H9 (cell line): ENCODE data around the gene CHRNA9. TPM values are rescaled to one million over a fixed set of nuclear protein-coding genes. Genes with fewer than 3 reads are reported as not detected.
"Not testable (repeated sequence)": the region's sequence is repeated elsewhere in the genome, so short reads cannot be mapped to it uniquely, and the experiment has no call there.

ENCODE experiments used
- DNase-seq: peaks from one replicate; pipeline ENCODE4 v3.0.0-alpha.2; 2017
- H2AFZ ChIP-seq: one replicate; pipeline ENCODE4 v1.6.1; 2013; ENCODE audit warnings: mild to moderate bottlenecking, low read length, control low read depth, moderate library complexity
- H2AK5ac ChIP-seq: 2 replicates; pipeline ENCODE4 v1.6.1; 2013; ENCODE audit warnings: low read length, control low read depth, mixed read lengths; ENCODE audit not compliant: insufficient read length
- H2BK120ac ChIP-seq: one replicate; pipeline ENCODE4 v1.6.1; 2013; ENCODE audit warnings: low read depth, mild to moderate bottlenecking, low read length, control low read depth, inconsistent platforms; ENCODE audit not compliant: poor library complexity, severe bottlenecking
- H2BK12ac ChIP-seq: 2 replicates; pipeline ENCODE4 v1.6.1; 2013; ENCODE audit warnings: low read length, control low read depth, mixed read lengths, low read depth; ENCODE audit not compliant: insufficient read length
- H2BK15ac ChIP-seq: 2 replicates; pipeline ENCODE4 v1.6.1; 2013; ENCODE audit warnings: low read depth, low read length, control low read depth
- H2BK20ac ChIP-seq: one replicate; pipeline ENCODE4 v1.6.1; 2013; ENCODE audit warnings: low read depth, mild to moderate bottlenecking, low read length, control low read depth, inconsistent platforms; ENCODE audit not compliant: poor library complexity, severe bottlenecking
- H2BK5ac ChIP-seq: 2 replicates; pipeline ENCODE4 v1.6.1; 2013; ENCODE audit warnings: low read length, control low read depth, mixed read lengths; ENCODE audit not compliant: insufficient read length
- H3K14ac ChIP-seq: 2 replicates; pipeline ENCODE4 v1.6.1; 2013; ENCODE audit warnings: low read length, control low read depth; ENCODE audit not compliant: insufficient read depth
- H3K18ac ChIP-seq: 2 replicates; pipeline ENCODE4 v1.6.1; 2013; ENCODE audit warnings: low read depth, mild to moderate bottlenecking, mixed read lengths, low read length, control low read depth; ENCODE audit not compliant: insufficient read length
- H3K23ac ChIP-seq: 2 replicates; pipeline ENCODE4 v1.6.1; 2013; ENCODE audit warnings: low read length, control low read depth, mixed read lengths, low read depth; ENCODE audit not compliant: insufficient read length
- H3K23me2 ChIP-seq: 2 replicates; pipeline ENCODE4 v1.6.1; 2013; ENCODE audit warnings: low read depth, mild to moderate bottlenecking, mixed read lengths, low read length, control low read depth; ENCODE audit not compliant: insufficient read length, poor library complexity, severe bottlenecking
- H3K27ac ChIP-seq: 2 replicates; pipeline ENCODE4 v1.5.1; 2013; ENCODE audit warnings: low read length, control low read depth, mixed read lengths, low read depth; ENCODE audit not compliant: insufficient read length
- H3K27me3 ChIP-seq: 2 replicates; pipeline ENCODE4 v1.6.1; 2013; ENCODE audit warnings: low read length, control low read depth, inconsistent platforms; ENCODE audit not compliant: insufficient read depth
- H3K4ac ChIP-seq: 2 replicates; pipeline ENCODE4 v1.6.1; 2013; ENCODE audit warnings: low read depth, mild to moderate bottlenecking, control low read depth, inconsistent platforms, low read length, moderate library complexity
- H3K4me1 ChIP-seq: 2 replicates; pipeline ENCODE4 v1.6.1; 2013; ENCODE audit warnings: low read length, control low read depth, inconsistent platforms; ENCODE audit not compliant: insufficient read depth
- H3K4me2 ChIP-seq: 2 replicates; pipeline ENCODE4 v1.6.1; 2013; ENCODE audit warnings: low read length, control low read depth, mixed read lengths; ENCODE audit not compliant: insufficient read length, insufficient read depth
- H3K56ac ChIP-seq: 2 replicates; pipeline ENCODE4 v1.6.1; 2013; ENCODE audit warnings: low read depth, mild to moderate bottlenecking, mixed read lengths, low read length, control low read depth; ENCODE audit not compliant: insufficient read length
- H3K79me1 ChIP-seq: 2 replicates; pipeline ENCODE4 v1.6.1; 2013; ENCODE audit warnings: low read depth, mild to moderate bottlenecking, moderate library complexity, low read length, control low read depth, inconsistent platforms; ENCODE audit not compliant: insufficient read depth, poor library complexity, severe bottlenecking
- H3K79me2 ChIP-seq: 2 replicates; pipeline ENCODE4 v1.6.1; 2013; ENCODE audit warnings: low read length, control low read depth, inconsistent platforms; ENCODE audit not compliant: insufficient read depth
- H3K9ac ChIP-seq: 2 replicates; pipeline ENCODE4 v1.6.1; 2013; ENCODE audit warnings: low read length, control low read depth, mixed read lengths; ENCODE audit not compliant: insufficient read length; ENCODE audit errors: extremely low read depth
- H3K9me3 ChIP-seq: one replicate; pipeline ENCODE4 v1.6.1; 2013; ENCODE audit warnings: low read depth, low read length, inconsistent platforms; ENCODE audit not compliant: control insufficient read depth
- H3T11ph ChIP-seq: one replicate; pipeline ENCODE4 v1.6.1; 2013; ENCODE audit warnings: mild to moderate bottlenecking, low read length, control low read depth, inconsistent platforms
- H4K20me1 ChIP-seq: one replicate; pipeline ENCODE4 v1.6.1; 2013; ENCODE audit not compliant: control insufficient read depth, insufficient read length, insufficient read depth
- H4K5ac ChIP-seq: 2 replicates; pipeline ENCODE4 v1.6.1; 2013; ENCODE audit warnings: low read depth, mild to moderate bottlenecking, mixed read lengths, low read length, control low read depth; ENCODE audit not compliant: insufficient read length
- H4K8ac ChIP-seq: replicated peaks from 2 replicates; pipeline ENCODE4 v1.6.1; 2013; ENCODE audit warnings: low read length, control low read depth, mixed read lengths, low read depth; ENCODE audit not compliant: insufficient read length
- H4K91ac ChIP-seq: 2 replicates; pipeline ENCODE4 v1.6.1; 2013; ENCODE audit warnings: low read depth, mild to moderate bottlenecking, moderate library complexity, mixed read lengths, low read length, control low read depth; ENCODE audit not compliant: insufficient read length
- H3K27ac Mint-ChIP-seq, 3 experiments: 2 replicates in 2 of 3; 3 replicates in 1 of 3; pipeline ENCODE4 v1.8.0; 2020 to 2021; ENCODE audit warnings: mixed read lengths in 3 of 3, mild to moderate bottlenecking in 1 of 3, moderate library complexity in 1 of 3
- H3K27me3 Mint-ChIP-seq: 2 replicates; pipeline ENCODE4 v1.8.0; 2021; ENCODE audit warnings: low read depth, mild to moderate bottlenecking, moderate library complexity, mixed read lengths
- H3K36me3 Mint-ChIP-seq, 3 experiments: 2 replicates in 2 of 3; 3 replicates in 1 of 3; pipeline ENCODE4 v1.8.0; 2020 to 2021; ENCODE audit warnings: low read depth in 3 of 3, mixed read lengths in 3 of 3; ENCODE audit not compliant: insufficient read depth in 1 of 3
- H3K4me1 Mint-ChIP-seq, 2 experiments: 2 replicates each; pipeline ENCODE4 v1.8.0; 2020; ENCODE audit warnings: mixed read lengths in 2 of 2
- H3K4me3 Mint-ChIP-seq, 2 experiments: 2 replicates in 1 of 2; 3 replicates in 1 of 2; pipeline ENCODE4 v1.8.0; 2020 to 2021; ENCODE audit warnings: mild to moderate bottlenecking in 2 of 2, mixed read lengths in 2 of 2, moderate library complexity in 1 of 2
- H3K9me3 Mint-ChIP-seq, 2 experiments: 2 replicates in 1 of 2; 3 replicates in 1 of 2; pipeline ENCODE4 v1.8.0; 2020; ENCODE audit warnings: mild to moderate bottlenecking in 2 of 2, mixed read lengths in 2 of 2, moderate library complexity in 1 of 2
- WGBS: extraction: QIAGEN DNeasy Blood & Tissue Kit; methylation state at CpG from one replicate; pipeline ENCODE4 v1.1.7; 2013; ENCODE audit warnings: missing lambda C conversion rate, low lambda C conversion rate, mixed read lengths; ENCODE audit not compliant: insufficient read length; ENCODE audit errors: extremely low coverage; 5-methylcytosine and 5-hydroxymethylcytosine counted together
- total RNA-seq: library from RNA; stranded (reverse); gene quantifications from 2 replicates; pipeline ENCODE4 v1.2.1, GENCODE V29; 2021
- TF ChIP-seq, protein P1 (sequence below): fragments of 200-600 bp; sonication (generic); conservative IDR thresholded peaks from 3 replicates; pipeline ENCODE4 v1.8.0; 2021; ENCODE audit warnings: antibody characterized with exemption, mild to moderate bottlenecking

CHRNA9 gene
- total RNA-seq, 1 experiment from 2014 or later: 1.2 TPM

DNA sequence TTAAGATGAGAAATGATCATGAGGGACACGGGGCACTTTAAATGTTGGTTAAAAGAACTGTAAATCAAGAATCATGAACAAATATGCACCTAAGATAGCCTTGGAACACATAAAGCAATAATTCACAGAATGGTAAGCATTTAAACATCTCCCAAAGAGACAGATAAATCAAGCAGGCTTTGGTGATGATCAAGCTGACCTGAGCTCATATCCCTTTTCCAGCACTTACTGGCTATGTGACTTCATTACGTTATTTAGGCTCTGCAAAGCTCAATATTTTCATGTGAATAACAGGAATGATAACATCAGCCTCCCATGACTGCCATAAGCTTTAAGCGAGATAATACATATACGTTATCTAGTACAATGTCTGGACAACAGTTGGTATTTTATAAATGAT is 54.9 kb downstream of the CHRNA9 start:
- H2BK5ac ChIP-seq: no peak overlapping the region
- DNase-seq: no peak
- no CpG with 5 or more reads among the region's 4 CpGs for WGBS
- H3K79me1 ChIP-seq: no peaks in the 10 kb centered on the region
- H3K27ac ChIP-seq: no peak overlapping the region
- H3K23me2 ChIP-seq: no peaks in the 10 kb centered on the region
- no peaks in the 10 kb centered on the region for H3K36me3 Mint-ChIP-seq
- H3K18ac ChIP-seq: no peak overlapping the region
- TF ChIP-seq, protein P1, sequence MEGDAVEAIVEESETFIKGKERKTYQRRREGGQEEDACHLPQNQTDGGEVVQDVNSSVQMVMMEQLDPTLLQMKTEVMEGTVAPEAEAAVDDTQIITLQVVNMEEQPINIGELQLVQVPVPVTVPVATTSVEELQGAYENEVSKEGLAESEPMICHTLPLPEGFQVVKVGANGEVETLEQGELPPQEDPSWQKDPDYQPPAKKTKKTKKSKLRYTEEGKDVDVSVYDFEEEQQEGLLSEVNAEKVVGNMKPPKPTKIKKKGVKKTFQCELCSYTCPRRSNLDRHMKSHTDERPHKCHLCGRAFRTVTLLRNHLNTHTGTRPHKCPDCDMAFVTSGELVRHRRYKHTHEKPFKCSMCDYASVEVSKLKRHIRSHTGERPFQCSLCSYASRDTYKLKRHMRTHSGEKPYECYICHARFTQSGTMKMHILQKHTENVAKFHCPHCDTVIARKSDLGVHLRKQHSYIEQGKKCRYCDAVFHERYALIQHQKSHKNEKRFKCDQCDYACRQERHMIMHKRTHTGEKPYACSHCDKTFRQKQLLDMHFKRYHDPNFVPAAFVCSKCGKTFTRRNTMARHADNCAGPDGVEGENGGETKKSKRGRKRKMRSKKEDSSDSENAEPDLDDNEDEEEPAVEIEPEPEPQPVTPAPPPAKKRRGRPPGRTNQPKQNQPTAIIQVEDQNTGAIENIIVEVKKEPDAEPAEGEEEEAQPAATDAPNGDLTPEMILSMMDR: no peak
- H3K4me2 ChIP-seq: no peak overlapping the region
- no peak overlapping the region for H3K4me3 Mint-ChIP-seq
- no peaks in the 10 kb centered on the region for H3K27me3 Mint-ChIP-seq
- no peak overlapping the region for H2AK5ac ChIP-seq
- H3K9ac ChIP-seq: no peak overlapping the region
- H2BK15ac ChIP-seq: no peak overlapping the region
- no peak overlapping the region for H3K4ac ChIP-seq
- H4K8ac ChIP-seq: no peak overlapping the region
- no peak overlapping the region for H2BK20ac ChIP-seq
- H4K20me1 ChIP-seq: no peaks in the 10 kb centered on the region
- H3T11ph ChIP-seq: no peak overlapping the region
- H2BK120ac ChIP-seq: no peak overlapping the region
- peaks cover 6 to 12% of the 10 kb centered on the region in 2 experiments for H3K4me1 Mint-ChIP-seq
- H2AFZ ChIP-seq: no peak overlapping the region
- H4K5ac ChIP-seq: no peak overlapping the region
- no peaks in the 10 kb centered on the region for H3K79me2 ChIP-seq
- H3K23ac ChIP-seq: no peak overlapping the region
- H4K91ac ChIP-seq: no peak overlapping the region
- H3K27ac Mint-ChIP-seq: no peak overlapping the region
- no peak overlapping the region for H3K14ac ChIP-seq
- no peaks in the 10 kb centered on the region for H3K27me3 ChIP-seq
- no peak overlapping the region for H3K56ac ChIP-seq
- no peaks in the 10 kb centered on the region for H3K9me3 Mint-ChIP-seq
- no peaks in the 10 kb centered on the region for H3K9me3 ChIP-seq
- H2BK12ac ChIP-seq: no peak overlapping the region
- no peaks in the 10 kb centered on the region for H3K4me1 ChIP-seq

DNA sequence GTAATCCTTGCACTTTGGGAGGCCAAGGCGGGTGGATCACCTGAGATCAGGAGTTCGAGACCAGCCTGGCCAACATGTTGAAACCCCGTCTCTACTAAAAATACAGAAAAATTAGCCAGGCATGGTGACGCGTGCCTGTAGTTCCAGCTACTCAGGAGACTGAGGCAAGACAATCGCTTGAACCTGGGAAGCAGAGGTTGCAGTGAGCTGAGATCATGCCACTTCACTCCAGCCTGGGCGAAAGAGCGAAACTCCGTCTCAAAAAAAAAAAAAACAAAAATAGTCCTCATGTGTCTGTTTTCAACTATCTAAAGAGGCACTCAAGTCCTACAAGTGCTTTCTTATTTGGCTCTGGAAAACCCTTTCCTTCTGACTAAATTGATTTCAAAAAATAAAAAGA is 57.1 kb downstream of the CHRNA9 start:
- not testable (repeated sequence) for H4K8ac ChIP-seq, H2BK120ac ChIP-seq, H3K9me3 ChIP-seq, H3K4ac ChIP-seq, H3K27me3 Mint-ChIP-seq, H3K27ac Mint-ChIP-seq, H2BK15ac ChIP-seq, H3K14ac ChIP-seq, H3K23ac ChIP-seq, H2BK5ac ChIP-seq, H3K18ac ChIP-seq, H3K4me2 ChIP-seq, H3K36me3 Mint-ChIP-seq, H3K4me1 ChIP-seq, H4K20me1 ChIP-seq, H4K91ac ChIP-seq, H3K23me2 ChIP-seq, H3T11ph ChIP-seq, H3K79me1 ChIP-seq, H3K56ac ChIP-seq, H3K4me3 Mint-ChIP-seq, H3K9me3 Mint-ChIP-seq, H3K9ac ChIP-seq, H3K27ac ChIP-seq, H2AK5ac ChIP-seq, H3K27me3 ChIP-seq, DNase-seq, H2BK20ac ChIP-seq, H3K79me2 ChIP-seq, H4K5ac ChIP-seq, H2BK12ac ChIP-seq, H2AFZ ChIP-seq
- WGBS: no CpG with 5 or more reads among the region's 9 CpGs
- H3K4me1 Mint-ChIP-seq: peaks cover 14 to 20% of the 10 kb centered on the region in 2 experiments
